DND-41 (cell line): ENCODE data around the gene SPTBN4.

Source experiments
- ATAC-seq: fragments of 200-7000 bp; cut with Tn5 transposase; 3 replicates; pipeline ENCODE4 v1.9.1; 2021; ENCODE audit warnings: low read depth; ENCODE audit not compliant: insufficient read depth
- DNase-seq: peaks from one replicate; pipeline ENCODE4 v3.0.0-alpha.2; 2020
- H2AFZ ChIP-seq: 2 replicates; pipeline ENCODE4 v1.6.0; 2012; ENCODE audit warnings: low read depth, low read length
- H3K27ac ChIP-seq: 2 replicates; pipeline ENCODE4 v1.5.1; 2012; ENCODE audit warnings: low read length, inconsistent platforms
- H3K27me3 ChIP-seq: fragments of 200-600 bp; sonication (generic); 2 replicates; pipeline ENCODE4 v1.6.0; 2012; ENCODE audit warnings: low read length, mild to moderate bottlenecking, inconsistent platforms; ENCODE audit not compliant: insufficient read depth, poor library complexity
- H3K36me3 ChIP-seq: 2 replicates; pipeline ENCODE4 v1.5.1; 2012; ENCODE audit warnings: low read length, inconsistent platforms; ENCODE audit not compliant: insufficient read depth
- H3K4me1 ChIP-seq: 2 replicates; pipeline ENCODE4 v1.5.1; 2012; ENCODE audit warnings: mild to moderate bottlenecking, low read length; ENCODE audit not compliant: insufficient read depth
- H3K4me2 ChIP-seq: 2 replicates; pipeline ENCODE4 v1.6.0; 2012; ENCODE audit warnings: mild to moderate bottlenecking, moderate library complexity, low read length, inconsistent platforms; ENCODE audit not compliant: insufficient read depth
- H3K4me3 ChIP-seq, 2 experiments: fragments of 200-600 bp in 1 of 2; shearing (Covaris generic) in 1 of 2; 2 replicates each; pipeline ENCODE4 v1.5.1; 2012 to 2016; ENCODE audit warnings: inconsistent platforms in 2 of 2, low read length in 2 of 2, mild to moderate bottlenecking in 2 of 2, low read depth in 1 of 2, moderate library complexity in 1 of 2
- H3K79me2 ChIP-seq: 2 replicates; pipeline ENCODE4 v1.6.0; 2012; ENCODE audit warnings: low read length, inconsistent platforms; ENCODE audit not compliant: insufficient read depth
- H3K9ac ChIP-seq: 2 replicates; pipeline ENCODE4 v1.6.0; 2012; ENCODE audit warnings: low read depth, mild to moderate bottlenecking, inconsistent platforms, low read length, moderate library complexity
- H3K9me3 ChIP-seq: 2 replicates; pipeline ENCODE4 v1.5.1; 2012; ENCODE audit warnings: low read length, moderate library complexity, mild to moderate bottlenecking, inconsistent platforms; ENCODE audit not compliant: insufficient read depth, severe bottlenecking
- H4K20me1 ChIP-seq: 2 replicates; pipeline ENCODE4 v1.6.0; 2012; ENCODE audit warnings: low read length; ENCODE audit not compliant: insufficient read depth
- CTCF ChIP-seq: IDR thresholded peaks from 2 replicates; pipeline ENCODE4 v1.5.1; 2012; ENCODE audit warnings: borderline replicate concordance, low read length, moderate library complexity, mild to moderate bottlenecking; ENCODE audit not compliant: poor library complexity, severe bottlenecking; ENCODE audit errors: extremely low read depth
- EZH2 ChIP-seq: IDR thresholded peaks from 3 replicates; pipeline ENCODE4 v1.6.1; 2012; ENCODE audit warnings: borderline replicate concordance, low read depth, mild to moderate bottlenecking, moderate library complexity, low read length, inconsistent platforms; ENCODE audit not compliant: severe bottlenecking

The SPTBN4 gene

DNA sequence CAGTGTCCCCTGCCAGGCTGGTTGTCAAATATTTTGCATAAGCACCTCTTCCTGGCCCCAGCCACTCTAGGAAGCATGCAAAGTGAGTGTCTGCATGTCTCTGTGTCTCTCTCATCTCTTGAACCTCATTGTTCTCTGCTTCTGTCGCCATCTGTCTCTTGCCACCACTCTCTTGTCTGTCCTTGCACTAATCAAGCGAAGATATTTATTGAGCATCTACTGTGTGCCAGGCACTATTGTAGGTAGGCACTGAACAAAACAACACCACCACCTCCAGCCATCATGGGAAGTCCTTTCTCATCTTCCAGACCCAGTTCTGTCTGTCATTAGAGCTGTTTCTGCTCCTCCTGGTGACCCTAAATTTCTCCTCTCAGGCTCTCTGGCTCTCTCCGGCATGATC, 57.9 kb downstream of the SPTBN4 start:
- H3K9me3 ChIP-seq: no peaks in the 10 kb centered on the region
- no peak overlapping the region for H3K27ac ChIP-seq
- no peaks in the 10 kb centered on the region for H3K79me2 ChIP-seq
- ATAC-seq (no peak), DNase-seq (no peak)
- H4K20me1 ChIP-seq: no peaks in the 10 kb centered on the region
- H3K4me2 ChIP-seq: no peak overlapping the region
- H3K4me3 ChIP-seq: no peak overlapping the region
- H3K9ac ChIP-seq: no peak overlapping the region
- TF ChIP-seq EZH2: no peak
- no peak for TF ChIP-seq CTCF
- no peaks in the 10 kb centered on the region for H3K27me3 ChIP-seq
- H3K36me3 ChIP-seq: no peaks in the 10 kb centered on the region
- no peak overlapping the region for H2AFZ ChIP-seq
- peaks cover 13% of the 10 kb centered on the region for H3K4me1 ChIP-seq

DNA sequence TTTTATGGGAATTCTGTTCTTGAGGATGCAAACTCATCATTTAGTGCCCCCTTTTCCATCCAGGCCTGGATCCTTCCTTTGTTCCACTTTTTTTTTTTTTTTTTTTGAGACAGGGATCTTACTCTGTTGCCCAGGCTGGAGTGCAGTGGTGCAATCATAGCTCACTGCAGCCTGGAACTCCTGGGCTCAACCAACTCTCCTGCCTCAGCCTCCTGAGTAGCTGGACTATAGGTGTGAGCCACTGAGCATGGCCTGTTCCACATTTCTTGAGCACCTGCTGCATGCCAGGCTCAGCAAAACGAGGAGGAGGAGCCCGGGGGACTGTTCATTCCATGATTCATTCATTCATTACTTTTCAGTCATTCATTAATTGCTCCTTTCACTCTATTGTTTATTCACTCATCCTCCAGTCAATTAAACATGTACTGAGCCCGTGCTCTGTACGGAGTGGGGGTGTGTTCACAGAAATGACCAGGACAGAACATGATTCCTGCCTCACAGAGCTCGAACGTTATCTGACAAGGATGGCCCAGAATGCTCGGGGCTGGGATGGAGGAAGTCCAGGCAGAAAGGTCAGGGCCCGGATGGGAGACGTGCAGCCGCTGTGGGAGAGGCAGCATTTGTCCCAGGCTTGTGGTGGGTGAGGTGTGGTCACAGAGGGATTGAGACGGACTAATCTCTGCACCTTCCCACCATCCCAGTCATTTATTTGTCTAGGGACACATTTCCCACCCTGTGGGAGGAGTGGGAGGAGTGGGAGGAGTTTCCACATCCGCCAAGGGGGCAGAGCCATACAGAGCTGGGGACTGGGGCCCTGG, 58.6 kb downstream of the SPTBN4 start:
- Histone ChIP-seq H3K9me3 (no peaks in the 10 kb centered on the region), H4K20me1 (no peaks in the 10 kb centered on the region), H3K27ac (no peak overlapping the region), H3K79me2 (no peaks in the 10 kb centered on the region), H2AFZ (no peak overlapping the region), H3K36me3 (no peaks in the 10 kb centered on the region), H3K4me2 (no peak overlapping the region), H3K27me3 (no peaks in the 10 kb centered on the region), H3K4me1 (peaks cover 15% of the 10 kb centered on the region), H3K9ac (no peak overlapping the region), H3K4me3 (no peak overlapping the region)
- ATAC-seq (no peak), DNase-seq (no peak)
- TF ChIP-seq CTCF: no peak
- no peak for TF ChIP-seq EZH2

GRCh38 chr19:40528078-40528477, 61.3 kb downstream of the SPTBN4 start:
- H3K27ac ChIP-seq: no peak overlapping the region
- H3K79me2 ChIP-seq: no peaks in the 10 kb centered on the region
- H2AFZ ChIP-seq: no peak overlapping the region
- H3K9me3 ChIP-seq: no peaks in the 10 kb centered on the region
- no peaks in the 10 kb centered on the region for H4K20me1 ChIP-seq
- H3K4me3 ChIP-seq: no peak overlapping the region
- H3K36me3 ChIP-seq: no peaks in the 10 kb centered on the region
- H3K4me2 ChIP-seq: no peak overlapping the region
- peaks cover 14% of the 10 kb centered on the region for H3K4me1 ChIP-seq
- DNase-seq (no peak), ATAC-seq (no peak)
- TF ChIP-seq CTCF: no peak
- no peak for TF ChIP-seq EZH2
- H3K27me3 ChIP-seq: no peaks in the 10 kb centered on the region
- no peak overlapping the region for H3K9ac ChIP-seq
